Suprapubic skin (tissue), 4 donors: Measurements from ENCODE around the gene UMAD1.
"Not testable (repeated sequence)": the region's sequence is repeated elsewhere in the genome, so short reads cannot be mapped to it uniquely, and the experiment has no call there.

ENCODE experiments used
- EP300 ChIP-seq: sonication (generic); formaldehyde crosslinking; IDR thresholded peaks from one replicate; pipeline ENCODE4 v1.6.1; 2017; ENCODE audit warnings: antibody characterized with exemption
- POLR2A ChIP-seq, 2 donors: fragments of 450-650 bp; IDR thresholded peaks; one replicate each; pipeline ENCODE4 v1.6.1; 2017; ENCODE audit warnings: antibody characterized with exemption in 2 of 2, mild to moderate bottlenecking in 2 of 2, moderate library complexity in 2 of 2
- POLR2AphosphoS5 ChIP-seq, 3 donors: sonication (generic); formaldehyde crosslinking; IDR thresholded peaks; one replicate each; pipeline ENCODE4 v1.6.1; 2017; ENCODE audit warnings: antibody characterized with exemption in 3 of 3
- TF ChIP-seq, protein P1 (sequence below), 2 donors: fragments of 200-600 bp in 1 of 2; fragments of 450-650 bp in 1 of 2; sonication (generic) in 1 of 2; IDR thresholded peaks; one replicate each; pipeline ENCODE4 v1.5.1; 2016 to 2019; ENCODE audit warnings: antibody characterized with exemption in 2 of 2, mild to moderate bottlenecking in 1 of 2, moderate library complexity in 1 of 2

DNA sequence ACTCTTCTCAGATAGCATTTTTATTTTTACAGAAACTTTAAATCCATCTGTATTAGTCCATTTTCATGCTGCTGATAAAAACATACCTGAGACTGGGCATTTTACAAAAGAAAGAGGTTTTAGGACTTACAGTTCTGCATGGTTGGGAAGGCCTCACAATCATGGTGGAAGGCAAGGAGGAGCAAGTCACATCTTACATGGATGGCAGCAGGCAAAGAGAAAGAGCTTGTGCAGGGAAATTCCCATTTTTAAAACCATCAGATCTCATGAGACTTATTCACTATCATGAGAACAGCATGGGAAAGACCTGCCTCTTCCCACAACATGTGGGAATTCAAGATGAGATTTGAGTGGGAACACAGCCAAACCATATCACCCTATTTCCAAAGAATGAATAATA lies 184.7 kb downstream of the UMAD1 start:
- TF ChIP-seq POLR2AphosphoS5 (IDR thresholded peaks at IDR 0.05); POLR2A (IDR thresholded peaks at IDR 0.05); EP300: not testable (repeated sequence)
- TF ChIP-seq, protein P1, sequence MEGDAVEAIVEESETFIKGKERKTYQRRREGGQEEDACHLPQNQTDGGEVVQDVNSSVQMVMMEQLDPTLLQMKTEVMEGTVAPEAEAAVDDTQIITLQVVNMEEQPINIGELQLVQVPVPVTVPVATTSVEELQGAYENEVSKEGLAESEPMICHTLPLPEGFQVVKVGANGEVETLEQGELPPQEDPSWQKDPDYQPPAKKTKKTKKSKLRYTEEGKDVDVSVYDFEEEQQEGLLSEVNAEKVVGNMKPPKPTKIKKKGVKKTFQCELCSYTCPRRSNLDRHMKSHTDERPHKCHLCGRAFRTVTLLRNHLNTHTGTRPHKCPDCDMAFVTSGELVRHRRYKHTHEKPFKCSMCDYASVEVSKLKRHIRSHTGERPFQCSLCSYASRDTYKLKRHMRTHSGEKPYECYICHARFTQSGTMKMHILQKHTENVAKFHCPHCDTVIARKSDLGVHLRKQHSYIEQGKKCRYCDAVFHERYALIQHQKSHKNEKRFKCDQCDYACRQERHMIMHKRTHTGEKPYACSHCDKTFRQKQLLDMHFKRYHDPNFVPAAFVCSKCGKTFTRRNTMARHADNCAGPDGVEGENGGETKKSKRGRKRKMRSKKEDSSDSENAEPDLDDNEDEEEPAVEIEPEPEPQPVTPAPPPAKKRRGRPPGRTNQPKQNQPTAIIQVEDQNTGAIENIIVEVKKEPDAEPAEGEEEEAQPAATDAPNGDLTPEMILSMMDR (IDR thresholded peaks at IDR 0.05), result not testable (repeated sequence)
